GM12875 (cell line): Measurements from ENCODE around the gene COL5A1.

Experiments
- H3K4me3 ChIP-seq: one replicate; pipeline ENCODE4 v1.5.1; 2011; ENCODE audit warnings: low read depth, low read length, control low read depth
- TF ChIP-seq, protein P1 (sequence below): IDR thresholded peaks from 2 replicates; pipeline ENCODE4 v1.5.1; 2011; ENCODE audit warnings: low read depth, mild to moderate bottlenecking, control low read depth, inconsistent platforms, low read length, moderate library complexity, borderline replicate concordance; ENCODE audit not compliant: insufficient read depth

COL5A1 gene

DNA sequence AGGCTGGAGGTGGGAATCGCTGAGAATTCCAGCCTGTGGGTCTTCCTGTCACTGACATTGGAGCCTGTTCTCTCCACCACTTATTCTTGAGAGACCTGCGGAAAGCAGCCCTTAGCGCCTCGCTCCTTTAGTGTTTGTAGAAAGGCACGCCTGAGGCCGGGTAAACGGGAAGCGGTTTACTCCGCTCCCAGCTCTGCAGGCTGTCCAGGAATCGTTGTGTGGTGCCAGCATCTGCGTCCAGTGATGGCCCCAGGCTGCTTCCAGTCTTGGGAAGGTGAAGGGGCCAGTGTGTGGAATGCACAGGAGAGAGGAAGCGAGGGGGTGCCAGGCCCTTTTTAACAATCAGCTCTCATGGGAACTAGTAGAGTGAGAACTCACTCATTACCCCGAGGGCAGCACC is 194.4 kb downstream of the COL5A1 start:
- TF ChIP-seq, protein P1, sequence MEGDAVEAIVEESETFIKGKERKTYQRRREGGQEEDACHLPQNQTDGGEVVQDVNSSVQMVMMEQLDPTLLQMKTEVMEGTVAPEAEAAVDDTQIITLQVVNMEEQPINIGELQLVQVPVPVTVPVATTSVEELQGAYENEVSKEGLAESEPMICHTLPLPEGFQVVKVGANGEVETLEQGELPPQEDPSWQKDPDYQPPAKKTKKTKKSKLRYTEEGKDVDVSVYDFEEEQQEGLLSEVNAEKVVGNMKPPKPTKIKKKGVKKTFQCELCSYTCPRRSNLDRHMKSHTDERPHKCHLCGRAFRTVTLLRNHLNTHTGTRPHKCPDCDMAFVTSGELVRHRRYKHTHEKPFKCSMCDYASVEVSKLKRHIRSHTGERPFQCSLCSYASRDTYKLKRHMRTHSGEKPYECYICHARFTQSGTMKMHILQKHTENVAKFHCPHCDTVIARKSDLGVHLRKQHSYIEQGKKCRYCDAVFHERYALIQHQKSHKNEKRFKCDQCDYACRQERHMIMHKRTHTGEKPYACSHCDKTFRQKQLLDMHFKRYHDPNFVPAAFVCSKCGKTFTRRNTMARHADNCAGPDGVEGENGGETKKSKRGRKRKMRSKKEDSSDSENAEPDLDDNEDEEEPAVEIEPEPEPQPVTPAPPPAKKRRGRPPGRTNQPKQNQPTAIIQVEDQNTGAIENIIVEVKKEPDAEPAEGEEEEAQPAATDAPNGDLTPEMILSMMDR = no peak
- H3K4me3 ChIP-seq = no peak overlapping the region

DNA sequence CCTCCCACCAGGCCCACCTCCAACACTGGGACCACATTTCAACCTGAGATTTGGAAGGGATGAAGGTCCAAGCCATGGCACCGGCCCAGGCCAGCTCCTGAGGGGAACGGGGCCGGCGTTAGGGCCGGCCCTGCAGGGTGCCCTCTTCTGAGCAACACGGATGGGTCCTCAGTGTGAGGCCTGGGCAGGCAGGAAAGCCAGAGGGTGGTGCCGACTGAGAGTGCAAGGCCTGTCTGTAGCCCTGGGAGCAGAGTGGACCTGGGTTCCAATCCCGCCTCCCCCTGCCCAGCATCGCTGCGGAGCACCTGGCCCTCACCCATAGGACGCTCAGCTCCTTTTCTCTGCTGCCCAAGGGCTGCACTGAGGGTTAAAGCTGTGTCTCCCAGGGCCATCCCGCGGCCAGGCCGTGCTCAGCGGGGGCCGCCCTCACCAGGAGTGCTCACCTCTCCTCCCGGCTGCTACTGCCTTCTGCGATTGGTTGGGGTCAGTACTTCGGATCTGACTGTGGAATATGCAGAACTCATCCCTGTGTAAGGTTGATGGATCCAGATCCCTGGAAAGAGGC is 194.9 kb downstream of the COL5A1 start:
- no peak overlapping the region for H3K4me3 ChIP-seq
- TF ChIP-seq, protein P1 = no peak

DNA sequence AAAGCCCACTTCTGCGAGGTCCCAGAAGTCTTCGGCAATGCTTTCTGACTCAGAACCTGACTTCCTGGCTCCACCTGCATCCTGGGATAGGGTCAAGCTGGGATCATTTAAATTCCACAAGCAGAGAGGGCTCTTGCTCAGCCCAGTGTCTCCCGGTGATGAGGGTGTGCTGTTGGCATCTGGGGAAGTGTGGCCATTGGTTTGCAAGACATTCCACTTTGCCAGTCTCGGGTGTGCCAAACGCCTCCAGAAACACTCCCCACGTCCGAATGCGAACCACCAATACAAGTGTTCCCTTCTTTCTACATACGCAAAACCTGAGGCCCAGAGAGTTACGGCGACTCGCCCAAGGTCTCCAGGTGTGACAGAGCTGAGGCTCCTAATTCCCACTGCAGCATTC is 195.9 kb downstream of the COL5A1 start:
- TF ChIP-seq, protein P1 = no peak
- H3K4me3 ChIP-seq = no peak overlapping the region

DNA sequence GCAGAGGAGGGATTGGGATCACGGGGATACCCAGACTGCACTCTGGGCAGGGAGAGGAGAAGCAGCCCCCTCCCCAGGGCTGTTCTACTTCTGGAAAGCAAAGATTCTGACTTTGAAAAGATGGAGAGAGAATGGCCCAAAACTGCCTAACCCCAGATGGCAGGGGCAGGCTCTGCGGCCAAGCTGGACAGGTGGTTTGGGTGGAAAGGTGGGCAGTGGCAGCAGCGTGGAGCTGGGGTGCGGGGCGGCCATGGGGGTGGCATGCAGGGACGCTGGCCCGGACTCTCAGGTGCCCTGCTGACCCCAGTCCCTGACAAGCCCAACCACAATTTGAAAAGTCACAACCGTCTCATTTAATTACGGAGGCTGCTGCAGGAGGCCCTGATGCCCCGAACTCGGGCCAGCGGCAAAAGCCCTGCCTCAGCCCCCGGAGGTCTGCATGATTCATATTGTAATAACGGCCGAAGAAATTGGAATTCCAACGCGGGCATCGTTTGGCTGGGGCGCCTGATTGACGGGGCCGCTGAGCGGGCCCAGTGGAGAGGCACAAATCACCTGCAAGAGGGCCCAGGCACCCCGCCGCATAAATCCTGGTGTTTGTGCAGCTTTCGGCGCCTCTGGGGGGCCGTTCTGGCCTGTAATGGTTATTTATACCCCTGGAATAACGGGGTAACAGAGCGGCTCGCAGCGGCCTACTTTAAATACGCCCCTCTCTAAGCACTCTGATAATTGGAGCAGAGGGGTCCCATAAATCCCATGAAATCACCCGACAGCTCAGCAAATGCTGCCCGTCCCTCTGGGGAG is 197.2 kb downstream of the COL5A1 start:
- TF ChIP-seq, protein P1 = no peak
- no peak overlapping the region for H3K4me3 ChIP-seq

DNA sequence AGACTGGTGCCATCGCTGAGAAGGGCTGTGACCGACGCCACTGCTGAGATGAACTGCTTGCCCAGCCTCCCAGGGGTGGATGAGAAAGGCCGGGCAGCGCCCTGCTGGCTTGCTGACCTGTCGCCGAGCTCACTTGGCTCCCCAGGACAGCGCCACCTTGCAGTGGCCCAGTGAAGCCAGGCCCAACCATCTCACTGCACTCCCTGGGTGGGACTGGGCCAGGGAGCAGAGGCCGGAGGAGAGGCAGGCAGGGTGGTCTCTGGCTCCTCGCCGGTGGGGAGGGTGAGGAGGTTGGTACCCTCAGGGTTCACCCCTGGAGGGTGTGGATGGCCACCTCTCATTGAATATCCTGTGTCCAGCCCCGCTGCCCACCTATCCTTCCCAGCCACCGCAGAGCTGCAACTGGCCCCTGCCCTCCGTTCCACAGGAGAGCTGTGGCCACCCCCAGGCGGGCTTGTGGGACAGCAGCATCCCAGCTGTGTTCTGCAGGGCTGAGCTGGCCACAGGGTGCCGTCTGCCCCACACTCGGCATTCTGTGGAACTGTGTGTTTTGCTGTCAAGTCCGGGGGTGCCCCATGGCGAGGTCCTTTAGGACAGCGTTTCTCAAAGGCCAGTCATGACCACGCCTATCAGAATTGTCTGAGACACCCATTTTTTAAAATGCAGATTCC is 198.0 kb downstream of the COL5A1 start:
- TF ChIP-seq, protein P1 = no peak

DNA sequence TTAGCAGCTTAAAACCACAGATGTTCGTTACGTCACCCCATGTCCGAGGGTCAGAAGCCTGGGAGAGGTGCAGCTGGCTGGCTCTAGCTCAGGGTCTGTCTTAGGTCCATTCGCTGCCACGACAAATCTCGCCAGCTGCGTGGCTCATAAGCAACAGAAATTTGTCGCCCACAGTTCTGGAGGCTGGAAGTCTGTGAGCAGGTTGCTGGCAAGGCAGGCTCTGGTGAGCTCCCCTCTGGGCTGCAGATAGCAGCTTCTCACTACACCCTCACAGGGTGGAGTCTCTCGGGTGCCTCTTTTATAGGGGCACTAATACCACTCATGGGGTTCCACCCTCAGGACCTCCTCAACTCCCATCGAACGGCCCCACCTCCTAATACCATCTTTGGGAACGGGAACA is 198.9 kb downstream of the COL5A1 start:
- no peak overlapping the region for H3K4me3 ChIP-seq
- TF ChIP-seq, protein P1 = no peak

More for the DNA sequence above, 198.0 kb downstream of the COL5A1 start:
- H3K4me3 ChIP-seq = no peak overlapping the region
